GM18873 (cell line): Measurements from ENCODE around the gene NT5C1A.

Experiments
- ATAC-seq: cut with Tn5 transposase; IDR thresholded peaks from one replicate; pipeline ENCODE4 v1.9.1; 2021; ENCODE audit warnings: mild to moderate bottlenecking, moderate library complexity, moderate number of reproducible peaks; ENCODE audit not compliant: unreplicated experiment, low FRiP score

NT5C1A gene

GRCh38 chr1:39613250-39613649, 58.7 kb downstream of the NT5C1A start:
- ATAC-seq: no peak

- ATAC-seq: no peak
These were observed 62.1 kb downstream of the NT5C1A start for GRCh38 chr1:39609618-39610331.
